HG02610 (cell line): ENCODE measurements around the gene FGF12.

ENCODE experiments used
- ATAC-seq: cut with Tn5 transposase; IDR thresholded peaks from one replicate; pipeline ENCODE4 v1.9.1; 2021; ENCODE audit warnings: mild to moderate bottlenecking, moderate library complexity; ENCODE audit not compliant: unreplicated experiment

Gene FGF12

DNA sequence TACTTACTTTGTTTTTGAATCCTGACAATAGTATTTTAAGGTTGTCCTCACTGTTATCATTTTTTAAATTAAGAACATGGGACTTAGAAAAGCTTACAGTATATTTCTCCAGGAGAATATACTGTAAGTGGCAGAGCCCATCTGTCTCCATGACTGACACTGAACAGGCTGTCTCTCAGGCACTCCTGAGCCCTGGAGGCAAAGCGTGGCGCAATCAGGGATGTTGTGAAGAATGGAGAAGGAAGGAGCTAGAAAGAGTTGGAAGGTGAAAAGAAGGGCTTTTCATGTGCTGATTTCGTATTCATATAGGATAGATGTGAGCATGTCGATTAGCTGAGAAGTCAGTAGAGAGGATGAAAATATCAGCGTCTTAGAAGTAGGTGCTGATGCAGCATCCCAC lies 41.5 kb downstream of the FGF12 start:
- no peak for ATAC-seq

DNA sequence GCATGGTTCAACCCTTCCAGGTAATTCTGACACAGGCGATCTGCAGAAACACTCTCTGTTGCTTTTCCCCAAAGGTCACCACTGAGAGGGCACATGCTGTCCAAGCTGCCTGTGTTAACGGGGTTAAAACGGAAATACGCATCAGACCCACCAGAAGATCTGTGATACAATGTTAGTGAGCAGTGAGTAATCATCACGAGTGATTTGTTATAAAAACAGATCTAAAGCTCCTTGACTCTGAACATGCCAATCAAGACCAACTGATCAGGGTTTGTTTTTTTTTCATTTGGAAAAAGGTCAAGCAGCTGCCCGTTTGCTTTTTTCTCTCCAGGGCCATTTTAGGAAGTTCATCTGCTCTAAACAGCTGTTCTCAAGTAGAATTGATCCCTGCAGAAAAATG lies 43.2 kb downstream of the FGF12 start:
- no peak for ATAC-seq

DNA sequence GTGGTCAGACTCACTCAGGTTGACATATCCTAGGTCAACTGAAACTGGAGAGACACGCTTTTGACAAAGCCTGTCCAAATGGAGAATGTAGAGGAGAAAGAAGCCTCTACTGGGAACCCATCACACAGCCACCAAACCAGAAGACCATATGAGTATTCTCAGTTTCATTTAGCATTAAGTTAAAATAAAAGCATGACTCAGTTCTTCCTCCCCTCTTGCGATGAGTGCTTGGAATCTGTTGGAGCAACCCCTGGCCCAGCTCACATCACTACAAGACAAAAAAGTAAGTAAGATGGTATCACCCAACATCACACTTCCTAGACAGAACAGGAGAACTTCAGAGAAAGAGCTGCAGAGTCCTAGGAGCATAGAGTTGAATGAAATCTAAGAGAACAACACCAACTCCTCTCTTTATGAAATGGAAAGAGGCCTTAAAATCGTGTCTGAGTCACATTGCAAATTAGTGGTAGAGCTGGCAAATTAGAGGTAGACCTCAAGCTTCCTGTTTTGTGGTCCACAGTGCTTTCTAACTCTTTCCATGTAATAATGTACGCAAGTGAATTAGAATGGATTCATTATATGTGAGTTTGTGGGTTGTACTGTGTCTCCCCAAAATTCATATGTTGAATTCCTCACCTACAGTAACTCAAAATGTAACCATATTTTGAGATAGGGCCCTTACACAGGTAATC lies 51.2 kb downstream of the FGF12 start:
- peak; percentile 86 for ATAC-seq

DNA sequence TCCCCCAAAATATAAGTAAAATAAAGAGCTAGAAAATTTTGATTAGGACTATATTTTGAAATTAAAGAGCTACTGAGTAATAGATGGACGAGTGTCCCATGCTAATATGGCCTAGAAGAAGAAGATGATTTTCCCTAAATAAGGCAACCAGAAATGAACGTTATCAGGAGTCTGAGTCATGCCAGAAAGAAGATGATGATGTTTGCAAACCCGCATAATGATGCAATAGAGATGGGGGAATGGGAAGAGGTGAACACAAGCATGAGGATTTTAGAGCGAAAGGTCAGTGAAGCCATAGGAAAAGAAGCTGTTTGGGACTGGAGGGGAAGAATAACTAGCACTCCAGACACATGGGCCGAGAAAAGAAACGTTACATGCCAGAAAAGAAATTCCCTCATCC lies 71.7 kb downstream of the FGF12 start:
- ATAC-seq = no peak

DNA sequence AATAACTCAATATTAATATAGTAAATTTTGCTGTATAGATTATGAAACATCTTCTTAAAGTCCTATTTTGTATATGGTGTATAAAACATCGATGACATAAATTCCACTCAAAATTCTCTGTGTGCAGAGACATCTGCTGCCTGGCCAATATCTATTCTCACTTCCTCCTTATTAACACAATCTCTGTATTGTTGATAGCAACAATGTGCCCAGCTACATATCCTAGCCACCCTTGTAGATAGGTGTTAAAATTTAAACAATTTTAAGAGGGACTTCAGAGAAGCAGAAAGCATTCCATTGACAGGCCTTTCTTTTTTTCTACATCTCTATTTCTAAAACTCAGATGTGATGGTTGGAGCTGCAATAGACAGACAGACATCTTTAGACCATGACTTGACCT lies 72.3 kb downstream of the FGF12 start:
- no peak for ATAC-seq

DNA sequence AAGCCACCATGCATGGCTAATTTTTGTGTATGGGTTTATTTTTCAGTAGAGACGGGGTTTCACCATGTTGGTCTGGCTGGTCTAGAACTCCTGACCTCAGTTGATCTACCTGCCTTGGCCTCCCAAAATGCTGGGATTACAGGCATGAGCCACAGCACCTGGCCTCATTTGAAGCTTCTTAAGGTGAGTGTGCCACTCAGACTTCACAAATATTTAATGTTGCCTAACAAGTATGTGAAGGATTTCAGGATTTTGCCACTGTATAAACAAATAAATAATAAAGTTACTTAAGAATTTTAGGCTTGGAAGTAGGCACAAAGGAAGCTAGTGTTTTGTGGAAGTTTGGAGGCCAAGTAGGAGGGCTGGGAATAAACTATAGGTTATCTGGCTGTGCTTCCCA lies 73.5 kb downstream of the FGF12 start:
- ATAC-seq = no peak

DNA sequence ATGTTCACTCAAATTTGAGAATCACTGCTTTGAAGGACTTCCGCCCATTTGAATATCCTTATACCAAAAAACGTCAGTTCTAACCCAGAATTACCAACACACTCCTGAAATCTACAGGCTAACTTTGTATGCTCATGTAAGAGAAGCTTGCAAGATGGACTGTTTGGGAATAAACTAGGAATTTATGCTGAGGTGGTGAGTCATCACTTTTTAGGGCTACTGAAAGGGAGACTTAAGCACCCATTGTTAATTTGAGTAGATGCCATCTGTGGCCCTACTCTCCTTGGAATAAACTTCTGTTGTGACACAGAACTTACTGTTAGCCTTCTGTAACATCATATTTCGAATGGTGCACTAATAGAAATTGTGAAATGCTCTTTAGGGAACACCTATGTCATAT lies 74.6 kb downstream of the FGF12 start:
- ATAC-seq = no peak

DNA sequence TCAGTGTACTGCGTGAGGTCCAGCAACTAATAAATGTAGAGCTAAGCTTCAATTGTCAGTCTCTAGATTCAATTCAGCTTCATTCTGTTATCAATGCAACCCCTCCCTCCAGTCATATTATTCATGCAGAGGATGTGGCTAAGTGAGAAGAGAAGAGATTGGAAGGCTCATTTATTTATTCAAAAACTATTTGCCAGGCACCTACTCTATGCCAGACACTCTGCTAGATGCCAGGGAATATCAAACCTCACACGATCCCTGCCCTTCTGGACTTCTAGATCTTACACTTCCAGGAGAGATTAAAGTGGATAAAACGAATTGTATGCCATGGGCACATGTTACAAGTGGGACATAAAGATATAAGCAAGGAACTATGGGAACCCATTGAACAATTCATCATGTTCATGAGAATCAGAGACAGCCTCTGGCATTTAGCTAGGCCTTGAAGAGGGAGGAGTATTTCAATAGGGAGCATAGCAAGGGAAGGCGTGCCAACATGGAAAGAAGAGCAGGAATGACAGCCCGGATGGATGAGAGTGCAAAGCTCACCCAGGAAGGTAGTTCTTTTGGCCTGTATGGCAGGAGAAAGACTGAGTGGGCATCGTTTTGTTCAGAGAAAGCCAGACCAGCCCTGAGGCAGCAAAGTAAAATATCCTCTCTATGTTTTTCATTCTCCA lies 75.4 kb downstream of the FGF12 start:
- ATAC-seq = no peak

DNA sequence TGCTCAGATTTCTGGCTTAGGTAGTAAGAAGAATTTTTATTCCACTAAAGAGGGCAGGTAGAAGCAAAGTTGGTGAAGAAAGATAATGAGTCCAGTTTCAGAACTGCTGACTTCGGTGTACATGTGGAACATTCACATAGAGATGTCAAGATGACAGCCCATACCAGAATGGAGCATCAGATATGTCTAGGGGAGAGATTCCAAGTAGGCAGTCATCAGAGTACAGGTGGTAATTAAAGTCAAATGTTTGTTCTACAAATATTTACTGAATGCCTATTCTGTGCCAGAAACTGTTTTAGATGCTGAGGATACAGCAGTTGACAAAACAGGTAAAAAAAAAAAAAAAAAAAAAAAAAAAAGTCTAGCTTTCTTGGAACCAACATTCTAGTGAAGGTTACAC lies 81.9 kb downstream of the FGF12 start:
- ATAC-seq = no peak

DNA sequence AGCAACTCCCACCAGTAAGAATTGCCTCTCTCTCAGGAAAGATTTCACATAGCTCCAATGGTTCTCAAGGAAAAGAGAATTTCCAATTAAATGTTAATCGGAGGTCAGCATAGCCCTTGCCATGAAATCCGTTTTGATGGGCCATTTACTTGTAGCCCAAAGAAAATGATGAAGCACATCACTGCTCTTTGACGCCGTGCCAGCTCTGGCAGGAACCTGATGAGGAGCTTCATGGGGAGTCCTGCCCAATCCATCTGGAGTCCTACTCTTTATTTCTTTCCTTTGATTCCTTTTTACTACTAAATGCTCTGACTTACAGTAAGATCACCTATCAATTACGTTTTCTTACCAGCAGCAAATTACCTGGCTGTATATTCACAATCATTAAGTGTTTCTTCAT lies 84.7 kb downstream of the FGF12 start:
- ATAC-seq = no peak

DNA sequence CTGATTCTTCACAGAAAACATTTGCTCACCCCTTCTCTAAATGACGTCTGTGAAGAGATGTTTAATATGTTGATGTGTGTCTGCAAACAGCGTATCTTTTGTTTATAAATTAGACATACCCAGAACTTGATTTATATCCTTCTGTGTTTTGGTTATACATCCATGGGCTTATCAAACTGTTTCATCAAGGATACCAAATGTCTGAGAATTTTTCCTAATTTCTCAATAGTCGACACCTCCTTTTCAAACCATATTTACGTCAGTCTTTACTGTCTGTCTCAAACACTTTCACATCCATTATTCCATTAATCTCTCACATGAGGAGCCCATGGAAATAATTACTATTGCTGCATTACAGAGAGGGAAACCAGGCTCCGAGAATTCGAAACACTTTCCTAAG lies 85.4 kb downstream of the FGF12 start:
- ATAC-seq = no peak

DNA sequence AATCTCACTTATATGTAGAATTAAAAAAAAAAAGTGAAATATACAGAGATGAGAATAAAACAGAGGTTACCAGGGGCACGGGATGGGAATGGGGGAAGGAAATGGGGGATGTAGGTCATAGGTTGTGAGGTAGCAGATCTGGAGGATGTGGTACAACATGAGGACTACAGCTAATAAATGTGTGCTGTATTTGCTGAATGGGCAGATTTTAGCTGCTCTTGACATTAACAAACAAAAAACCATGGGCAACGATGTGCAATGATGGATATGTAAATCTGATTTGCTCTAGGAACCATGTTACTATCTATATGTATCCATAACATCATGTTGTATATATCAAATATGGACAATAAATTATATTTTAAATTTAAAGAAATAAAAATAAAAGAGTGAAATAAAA lies 87.4 kb downstream of the FGF12 start:
- no peak for ATAC-seq

DNA sequence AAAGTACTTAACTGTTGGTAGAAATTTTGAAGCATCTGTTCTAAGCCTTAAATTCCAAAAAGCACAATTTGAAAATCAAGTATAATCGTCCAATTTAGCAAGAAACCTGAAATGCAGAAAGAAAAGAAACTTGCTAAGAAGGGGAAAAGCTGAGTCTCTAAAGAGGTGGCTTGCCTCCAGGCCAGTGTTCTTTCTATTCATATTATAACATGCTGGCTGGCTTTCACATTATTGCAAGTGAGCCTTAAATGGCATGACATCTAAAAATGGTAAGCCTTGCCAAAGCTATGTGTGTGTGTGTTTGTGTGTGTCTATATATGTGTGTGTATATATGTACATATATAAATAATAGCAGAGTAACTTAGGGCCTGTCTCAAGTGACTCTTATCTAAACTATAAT lies 89.5 kb downstream of the FGF12 start:
- no peak for ATAC-seq

DNA sequence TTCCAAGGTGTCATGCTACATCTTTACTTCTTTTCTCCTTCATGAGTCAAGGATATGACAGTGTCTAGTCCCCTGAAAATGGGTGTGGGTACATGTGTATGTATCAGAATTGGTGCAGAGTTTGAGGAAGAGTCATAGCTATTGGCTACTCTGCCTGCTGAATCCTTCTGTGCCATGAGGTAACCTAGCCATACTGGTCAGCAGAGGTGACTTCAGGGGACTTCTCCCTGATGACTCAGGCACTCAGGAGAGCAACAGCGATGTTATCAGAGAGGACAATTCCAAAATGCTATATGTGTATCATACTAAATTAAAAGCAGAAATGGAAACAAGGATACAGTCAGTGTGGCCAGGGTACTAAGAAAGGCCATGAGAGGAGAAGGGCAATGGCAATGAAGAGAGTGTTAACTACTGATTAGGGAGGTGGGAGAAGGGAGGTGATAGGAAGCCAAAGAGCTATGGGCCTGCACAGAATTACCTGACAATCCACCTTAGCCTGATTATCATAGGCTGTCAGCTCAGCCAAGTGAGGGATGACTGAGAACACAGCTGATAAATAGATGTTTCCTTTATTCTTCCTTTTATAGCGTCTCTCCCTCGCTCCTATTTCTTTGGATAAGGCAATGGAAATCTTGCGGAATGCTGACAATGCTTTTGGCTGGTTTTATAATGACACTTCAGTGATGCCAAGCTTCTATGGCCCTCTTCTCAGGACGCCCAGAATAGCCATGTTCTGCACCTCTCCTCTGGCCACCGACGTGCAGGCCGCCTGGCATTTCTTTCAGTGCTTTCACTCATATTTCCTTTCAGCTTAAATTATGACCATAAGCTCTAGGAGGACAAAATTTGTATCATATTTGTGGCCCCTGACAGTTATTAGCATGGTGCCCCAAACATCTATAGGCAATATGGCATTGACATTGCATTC lies 90.6 kb downstream of the FGF12 start:
- no peak for ATAC-seq

DNA sequence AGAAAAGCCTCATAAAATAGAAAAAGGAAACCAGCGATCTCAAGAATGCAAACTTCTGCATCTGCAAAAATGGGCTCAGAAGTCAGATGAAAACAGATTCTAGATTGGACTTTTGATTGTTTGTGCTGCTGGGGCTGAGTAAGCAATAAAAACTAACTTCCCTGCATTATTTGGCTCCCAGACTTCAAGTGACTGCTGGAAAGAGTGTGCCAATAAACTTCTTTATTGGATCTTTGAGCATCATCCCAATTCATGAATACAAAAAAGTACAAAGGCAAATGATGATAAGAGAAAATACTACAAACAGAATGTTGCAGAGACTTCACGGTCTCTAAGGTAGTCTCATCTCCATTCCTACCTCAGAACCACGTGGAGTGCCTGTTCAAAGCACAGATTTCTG lies 97.9 kb downstream of the FGF12 start:
- no peak for ATAC-seq

DNA sequence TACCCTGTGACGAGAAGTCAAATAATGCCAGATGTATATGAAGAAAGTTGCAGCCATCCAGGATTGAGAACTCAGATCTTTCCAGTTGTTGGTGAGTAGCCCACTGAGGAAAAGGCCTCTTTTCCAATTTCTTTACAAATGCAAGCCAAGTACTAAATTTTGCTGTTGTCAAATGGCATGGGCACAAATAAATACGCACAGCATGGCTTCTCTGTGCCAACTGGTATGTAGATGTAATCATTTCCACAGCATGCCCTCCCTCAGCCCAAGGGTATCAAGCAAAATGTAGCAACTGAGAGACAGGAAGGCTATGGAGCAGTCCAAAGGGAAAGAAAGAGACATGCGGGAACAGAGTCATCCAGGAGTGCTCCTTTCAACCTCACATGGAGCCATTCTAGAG lies 105.4 kb downstream of the FGF12 start:
- no peak for ATAC-seq

DNA sequence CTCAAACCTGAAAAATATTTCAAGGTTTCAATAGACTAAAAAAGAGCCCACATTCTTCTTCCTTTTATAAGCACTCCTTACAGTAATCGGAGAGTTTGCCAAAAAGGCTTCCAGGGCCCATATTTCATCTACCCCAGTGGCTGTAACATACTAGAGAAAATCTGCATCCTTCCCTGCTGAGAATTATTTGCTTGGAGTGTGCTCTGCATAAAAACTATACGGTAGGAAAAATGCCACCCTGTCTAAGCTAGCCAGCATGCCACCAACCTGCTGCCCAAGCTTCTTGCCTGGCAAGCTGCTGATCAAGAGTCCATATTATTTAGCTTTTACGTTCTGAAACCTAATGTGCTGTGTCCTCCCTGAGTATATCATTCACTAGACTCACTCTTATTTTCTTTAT lies 107.1 kb downstream of the FGF12 start:
- no peak for ATAC-seq

DNA sequence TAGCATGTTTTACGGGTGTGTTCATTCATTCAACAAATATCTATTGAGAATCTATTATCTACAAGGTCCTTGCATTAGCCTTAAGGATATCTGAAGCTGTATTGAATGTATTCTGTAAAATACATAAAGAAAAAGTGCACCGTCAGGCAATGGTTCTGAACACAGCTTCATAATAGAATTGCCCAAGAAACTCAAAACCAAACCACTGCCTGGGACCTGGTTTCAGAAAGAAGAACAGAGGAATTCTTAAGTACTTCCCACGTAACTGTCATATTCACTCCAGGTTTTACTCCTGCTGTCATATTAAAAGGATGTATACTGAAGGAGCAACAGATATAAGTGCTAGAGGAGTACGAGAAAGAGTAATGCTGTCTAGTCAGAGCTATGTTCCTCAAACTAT lies 115.9 kb downstream of the FGF12 start:
- no peak for ATAC-seq

DNA sequence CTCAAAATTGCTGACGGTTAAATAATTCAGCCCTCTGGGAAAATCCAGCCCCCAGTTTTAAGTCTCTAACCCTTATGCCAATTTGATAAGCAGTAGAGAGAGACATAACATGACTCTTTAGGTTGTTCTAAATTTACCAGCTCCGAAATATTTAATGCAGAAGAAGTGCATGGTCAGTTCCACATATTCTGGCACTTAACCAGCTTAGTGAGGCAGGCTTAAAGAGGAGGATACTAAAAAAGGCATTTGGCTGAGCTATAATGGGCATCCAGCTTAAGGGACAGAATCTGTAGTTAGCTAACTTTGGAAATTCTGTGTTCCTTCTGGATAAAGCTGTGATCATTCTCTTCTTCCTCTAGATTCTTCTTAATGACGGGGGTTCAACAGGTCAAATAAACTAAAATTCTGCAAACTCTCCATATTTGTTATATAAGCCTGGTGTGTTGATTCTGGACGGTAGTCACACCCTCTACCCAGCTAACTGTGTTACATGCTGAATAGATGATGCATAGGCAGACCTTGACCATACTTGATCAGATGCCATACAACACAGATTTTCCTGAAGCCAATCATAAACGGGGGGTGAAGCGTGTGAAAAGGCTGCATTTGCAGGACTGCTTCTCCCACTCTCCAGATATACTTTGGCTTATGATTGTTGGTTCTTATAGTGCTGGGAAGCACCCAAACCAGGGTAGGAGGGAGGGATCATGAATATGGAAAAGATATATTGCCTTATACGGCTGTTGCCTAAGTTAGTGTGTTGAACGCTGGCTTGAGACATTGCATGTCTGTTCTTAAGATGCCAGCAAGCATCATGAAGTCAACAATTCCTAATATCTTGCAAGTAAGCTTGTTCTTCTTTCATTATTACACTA lies 118.4 kb downstream of the FGF12 start:
- ATAC-seq = no peak

DNA sequence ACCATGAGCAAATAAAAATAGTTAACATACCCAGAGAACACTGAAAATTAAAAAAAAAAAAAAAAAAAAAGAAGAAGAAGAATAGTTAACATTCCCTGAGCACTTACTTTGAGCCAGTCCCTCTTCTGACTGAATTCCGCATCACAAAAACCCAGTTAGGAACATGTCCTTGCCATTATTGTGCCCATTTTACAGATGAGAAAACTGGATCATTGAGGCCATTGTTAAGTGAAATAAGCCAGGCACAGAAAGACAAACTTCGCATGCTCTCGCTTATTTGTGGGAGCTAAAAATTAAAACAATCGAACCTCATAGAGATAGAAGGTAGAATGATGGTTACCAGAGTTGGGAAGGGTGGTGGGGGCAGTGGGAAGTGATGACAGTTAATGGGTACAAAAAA lies 119.5 kb downstream of the FGF12 start:
- no peak for ATAC-seq

DNA sequence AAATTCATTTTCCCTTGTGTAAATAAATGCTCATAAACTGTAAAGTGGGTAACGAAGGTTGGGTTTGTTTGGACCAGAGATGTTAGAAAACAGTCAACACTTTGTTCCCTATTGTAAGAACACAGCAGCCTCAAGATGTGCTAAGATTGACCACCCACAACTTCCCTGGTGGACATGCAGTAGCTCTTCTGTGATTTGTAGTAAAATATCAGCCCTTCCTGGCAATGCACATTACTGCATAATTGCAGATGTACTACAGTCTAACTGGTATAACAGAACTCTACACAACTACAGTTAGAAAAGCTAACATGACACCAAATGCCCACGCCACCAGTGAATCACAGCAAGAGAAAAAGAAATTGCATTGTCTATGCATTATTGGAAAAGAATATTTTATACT lies 129.4 kb downstream of the FGF12 start:
- no peak for ATAC-seq
